Hindlimb muscle (tissue), 1 donor: Measurements from ENCODE around the gene HS6ST1. TPM values are rescaled to one million over a fixed set of nuclear protein-coding genes. Genes with fewer than 3 reads are reported as not detected.

ENCODE experiments used
- DNase-seq: peaks from one replicate; pipeline ENCODE4 v3.0.0-alpha.2; 2013
- polyA plus RNA-seq: library from polyadenylated mRNA; unstranded; fragments of 120-200 nt; gene quantifications from one replicate; pipeline ENCODE4 v1.2.1, GENCODE V29; 2013; ENCODE audit not compliant: insufficient read length

HS6ST1 gene
- polyA plus RNA-seq, 1 donor: 26.8 TPM

DNA sequence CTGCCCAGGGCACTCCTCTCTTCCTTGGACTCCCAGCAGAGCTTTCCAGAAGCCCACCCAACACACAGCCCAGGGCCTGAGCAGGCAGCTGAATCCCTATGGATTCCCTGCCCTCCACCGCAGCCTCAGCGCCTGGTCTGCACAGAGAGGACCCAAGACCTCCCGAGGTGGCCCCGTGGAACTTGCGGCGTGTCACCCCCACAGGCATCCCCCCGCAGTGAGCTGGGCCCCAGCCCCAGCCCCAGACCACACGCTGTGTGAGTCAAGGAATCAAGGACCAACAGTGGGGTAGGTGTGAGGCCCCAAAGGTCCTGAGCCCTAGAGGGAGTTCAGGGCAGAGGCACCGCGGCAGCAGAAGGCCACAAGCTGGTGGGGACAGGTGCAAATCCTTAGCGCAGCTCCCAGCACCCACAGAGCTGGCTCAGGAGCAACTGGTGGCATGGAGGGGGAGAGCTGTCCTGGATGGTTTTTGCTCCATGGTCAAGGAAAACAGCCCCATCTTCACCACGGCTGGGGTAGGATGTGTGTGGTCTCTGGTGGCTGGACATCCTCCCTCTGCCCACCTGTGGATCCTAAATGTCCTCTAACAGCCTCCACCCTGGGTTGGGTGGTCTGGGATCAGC, 8.5 kb downstream of the HS6ST1 start:
- DNase-seq: no peak

DNA sequence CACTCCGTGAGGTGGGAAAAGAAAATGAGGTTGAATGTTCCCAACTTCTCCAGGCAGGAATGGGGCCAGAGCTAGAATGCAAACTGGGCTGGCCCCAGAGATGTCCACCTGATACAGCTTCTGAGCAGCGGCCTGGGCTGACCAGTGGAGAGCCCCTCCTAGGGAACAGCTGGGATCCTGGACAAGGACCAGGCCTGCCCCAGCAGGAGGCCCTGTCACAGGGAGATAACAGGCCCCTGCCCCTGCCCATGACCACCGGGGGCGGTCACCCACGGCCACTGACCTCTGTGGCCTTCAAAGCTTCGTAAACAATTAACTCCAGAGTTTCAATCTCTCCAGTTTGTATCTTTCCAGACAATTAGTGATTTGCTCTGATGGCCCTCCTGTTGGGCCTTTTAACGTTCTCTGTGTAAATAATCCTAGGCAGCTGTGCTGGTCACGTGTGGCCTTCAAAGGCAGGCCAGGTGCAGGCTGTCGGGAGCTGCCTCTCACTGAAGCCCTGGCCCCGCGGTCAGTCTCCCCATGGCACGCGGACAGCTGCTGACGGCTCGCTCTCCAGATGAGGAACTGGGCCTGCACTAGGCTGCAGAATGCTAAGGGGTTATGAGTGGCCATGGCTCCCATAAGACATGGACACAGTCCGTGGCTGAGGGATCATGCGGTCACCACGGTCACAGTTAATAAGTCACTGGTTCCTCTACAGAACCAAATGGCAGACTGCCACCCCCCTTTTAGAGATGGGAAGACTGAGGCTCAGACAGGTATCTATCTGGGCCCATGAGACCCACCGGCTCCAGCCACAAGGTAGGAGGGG, 9.2 kb downstream of the HS6ST1 start:
- DNase-seq: peak; percentile 57

DNA sequence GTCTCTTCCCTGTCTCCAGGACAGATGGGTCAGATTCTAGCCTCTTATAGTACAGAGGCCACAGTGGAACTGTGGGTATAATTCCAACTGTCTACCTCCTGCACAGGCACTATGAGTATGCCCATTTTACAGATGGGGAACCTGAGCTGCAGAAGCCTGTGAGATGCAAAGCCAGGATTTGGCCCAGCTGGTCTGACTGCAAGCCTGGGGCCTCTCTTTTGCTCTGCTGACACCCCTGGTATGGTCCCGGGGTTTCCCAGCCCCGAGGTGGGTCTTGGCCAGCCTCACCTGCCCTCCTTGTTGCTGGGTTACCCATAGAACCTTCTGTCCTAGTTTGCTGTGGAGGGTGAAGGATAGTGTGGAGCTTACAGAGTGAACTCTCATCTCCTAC, 9.8 kb downstream of the HS6ST1 start:
- no peak for DNase-seq

DNA sequence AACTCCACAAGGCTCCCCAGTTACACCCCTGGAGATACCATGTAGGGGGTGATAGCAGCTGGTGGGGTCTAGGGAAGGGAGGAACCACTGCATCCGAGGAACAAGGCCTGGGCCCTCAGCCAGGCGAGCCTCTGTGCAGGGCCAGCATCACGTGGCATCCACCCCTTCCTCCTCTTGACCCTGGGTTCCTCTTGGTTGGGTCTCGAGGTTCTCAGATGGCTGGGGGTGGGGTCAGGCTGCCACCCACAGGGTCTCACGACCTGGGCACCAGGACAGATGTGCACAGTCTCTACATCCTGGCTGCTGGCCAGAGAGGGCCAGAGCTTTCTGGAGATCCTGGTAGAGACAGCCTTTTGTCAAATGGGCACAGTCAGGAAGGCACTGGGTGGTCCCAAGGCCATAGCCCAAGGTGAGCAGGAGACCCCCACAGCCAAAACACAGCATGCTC, 10.4 kb downstream of the HS6ST1 start:
- no peak for DNase-seq

DNA sequence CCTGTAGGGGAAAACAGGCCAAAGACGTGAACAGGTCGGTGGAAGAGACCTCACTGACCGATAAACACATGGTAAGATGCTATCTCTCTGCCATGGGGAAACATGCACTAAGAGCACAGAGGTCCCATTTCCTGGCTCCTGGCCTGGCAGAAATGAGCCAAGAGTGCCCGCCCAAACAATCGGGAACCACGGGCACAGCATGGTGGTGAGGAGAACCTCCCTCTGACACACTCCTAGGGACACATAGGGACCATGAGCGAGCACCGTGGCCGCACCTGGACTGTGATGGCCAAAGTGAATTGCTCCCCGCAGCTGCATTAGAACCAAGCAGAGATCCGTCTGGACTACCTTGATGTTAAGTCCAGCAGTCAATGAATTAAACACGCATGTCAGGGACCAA, 11.1 kb downstream of the HS6ST1 start:
- DNase-seq: no peak

DNA sequence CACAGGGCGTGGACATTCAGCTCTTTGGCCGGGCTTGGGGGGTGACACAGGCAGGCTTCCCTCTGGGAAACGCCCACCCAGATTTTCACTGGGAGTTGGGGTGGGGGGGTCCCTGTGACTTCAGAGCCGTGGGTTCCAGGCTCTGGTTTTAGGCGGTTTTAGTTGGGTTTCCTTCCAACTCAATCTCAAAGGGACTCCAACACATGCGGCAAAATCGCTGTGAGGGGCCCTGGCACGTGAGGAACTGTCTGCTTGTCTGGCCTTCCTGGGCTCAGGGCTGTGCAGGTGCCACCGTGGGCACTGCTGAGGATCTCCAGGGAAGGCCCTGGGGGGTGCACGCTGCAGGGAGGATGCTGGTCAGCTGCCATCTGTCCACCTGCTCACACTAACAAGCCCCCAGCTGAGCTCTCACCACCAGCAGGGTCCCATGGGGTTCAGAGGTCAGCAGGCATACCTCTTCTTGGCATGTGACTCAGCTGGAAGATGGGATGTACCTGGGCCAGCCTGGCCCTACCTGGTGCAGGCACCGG, 11.7 kb downstream of the HS6ST1 start:
- DNase-seq: no peak

DNA sequence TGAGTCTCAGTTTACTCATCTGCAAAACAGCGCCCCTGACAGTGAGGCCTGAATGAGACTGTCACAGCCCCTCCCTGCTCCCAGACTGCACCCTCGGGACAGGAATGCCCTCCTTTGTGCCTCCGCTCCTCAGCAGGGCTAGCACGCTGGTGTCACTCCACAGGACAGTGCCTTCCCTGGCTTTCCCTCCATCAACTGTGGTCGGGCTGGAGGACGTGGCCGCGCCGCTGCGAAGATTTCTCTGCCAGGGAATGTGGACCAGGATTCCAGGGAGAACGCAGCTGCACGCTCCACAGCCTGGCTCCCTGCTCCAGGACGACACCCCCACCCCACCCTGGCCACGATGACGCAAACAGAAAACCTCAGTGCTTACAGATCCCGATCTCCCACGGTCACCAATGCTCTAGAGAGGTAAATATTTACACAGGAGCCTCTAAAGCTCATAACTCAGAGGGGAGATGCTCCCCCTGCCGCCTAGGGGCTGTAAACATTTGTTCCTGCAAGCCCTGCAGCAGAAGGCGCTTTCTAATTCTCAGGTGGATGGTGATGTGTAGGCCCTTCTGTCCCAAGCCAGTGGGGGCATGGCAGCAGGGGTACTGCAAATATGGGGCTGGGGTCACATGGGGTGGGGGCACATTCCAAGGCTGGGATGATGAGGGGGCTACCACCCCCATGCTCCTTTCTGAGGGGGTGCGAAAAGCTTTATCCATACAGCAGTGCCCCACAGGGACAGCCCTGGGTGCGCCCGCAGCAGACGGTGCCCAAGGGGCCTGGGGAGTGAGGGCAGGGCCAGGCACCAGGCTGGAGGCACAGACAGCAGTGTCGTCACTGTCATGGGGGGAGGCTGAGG, 12.4 kb downstream of the HS6ST1 start:
- DNase-seq: peak; percentile 83

DNA sequence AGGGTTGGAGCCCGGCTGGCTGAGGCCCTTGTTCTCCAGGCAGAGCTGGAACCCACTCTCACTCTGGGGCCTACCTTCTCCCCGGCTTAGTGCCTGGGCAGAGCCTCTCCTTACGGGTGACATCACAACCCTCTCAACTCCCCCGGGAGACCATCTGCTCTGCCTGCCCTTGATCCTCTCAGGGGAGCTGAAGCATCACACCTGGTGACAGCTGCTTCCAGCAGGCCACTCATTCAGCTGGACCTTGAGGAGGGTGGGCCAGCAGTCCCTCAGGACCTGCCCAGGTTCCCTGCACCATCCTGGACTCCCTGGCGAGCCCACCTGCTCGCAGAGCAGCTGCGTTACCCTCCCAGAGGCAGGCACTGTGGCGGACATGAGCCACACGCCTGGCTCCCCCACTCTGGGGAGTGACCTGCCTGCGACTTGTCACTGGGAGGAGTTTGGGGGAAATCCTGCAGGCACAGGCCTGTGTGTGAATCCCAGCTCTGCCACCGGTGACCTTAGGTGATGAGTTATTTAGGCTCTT, 13.1 kb downstream of the HS6ST1 start:
- DNase-seq: no peak

DNA sequence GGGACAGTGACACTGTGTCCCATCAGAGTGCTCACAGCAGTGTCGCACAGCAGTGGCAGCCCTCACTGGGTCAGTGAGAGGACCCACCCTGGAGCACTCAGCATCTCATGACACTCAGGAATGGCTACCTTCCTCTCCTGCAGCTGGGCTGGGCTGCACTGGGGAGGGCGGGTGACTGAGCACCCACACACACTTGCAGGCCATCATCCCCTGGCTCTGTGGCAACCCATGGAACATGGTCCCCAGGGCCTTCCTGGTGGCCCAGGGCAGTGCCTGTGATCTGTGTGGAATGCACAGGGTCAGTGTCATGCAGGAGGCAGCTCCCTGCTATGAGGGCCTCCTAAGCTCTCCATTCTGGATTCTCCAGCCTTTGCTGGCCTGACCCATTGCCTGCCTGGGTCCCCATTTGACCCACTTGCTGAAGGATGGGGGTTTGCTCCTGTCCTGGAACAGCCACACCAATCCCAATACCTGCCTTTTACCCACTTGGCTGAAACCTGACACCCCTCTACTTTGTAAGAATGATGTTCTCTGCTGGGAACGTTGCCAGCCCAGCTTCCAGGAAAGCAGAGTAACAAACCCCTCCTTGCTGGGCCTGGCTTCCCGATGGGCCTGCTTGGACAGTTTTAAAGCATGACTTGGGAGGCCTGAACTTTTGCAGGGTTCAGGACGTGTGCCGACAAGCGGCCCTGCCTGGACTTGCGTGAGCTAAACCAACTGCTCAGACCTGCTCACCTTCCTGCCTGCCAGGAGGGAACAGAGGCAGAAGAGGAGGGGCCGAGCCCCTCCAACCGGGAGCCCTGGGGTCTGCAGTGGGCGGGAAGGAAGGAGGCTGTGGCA, 13.7 kb downstream of the HS6ST1 start:
- peak; percentile 81 for DNase-seq

DNA sequence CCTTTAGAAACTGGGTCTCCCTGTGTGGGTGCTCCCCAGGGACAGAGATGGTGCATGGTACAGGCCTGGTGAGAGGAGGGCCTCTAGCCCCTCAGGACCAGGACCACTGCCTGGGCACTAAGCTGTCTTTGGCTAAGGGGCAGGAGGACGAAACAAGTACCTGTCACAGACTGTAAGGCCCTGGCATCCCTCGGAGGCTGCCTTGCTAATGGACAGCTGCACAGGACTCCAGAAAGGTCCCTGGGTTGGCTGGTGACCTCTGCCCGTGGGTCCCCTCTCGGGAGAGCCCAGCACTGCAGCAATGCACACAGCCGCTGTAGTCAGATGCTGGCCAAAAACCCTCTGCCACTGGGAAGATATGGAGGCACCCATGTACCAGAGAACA, 14.3 kb downstream of the HS6ST1 start:
- DNase-seq: no peak

DNA sequence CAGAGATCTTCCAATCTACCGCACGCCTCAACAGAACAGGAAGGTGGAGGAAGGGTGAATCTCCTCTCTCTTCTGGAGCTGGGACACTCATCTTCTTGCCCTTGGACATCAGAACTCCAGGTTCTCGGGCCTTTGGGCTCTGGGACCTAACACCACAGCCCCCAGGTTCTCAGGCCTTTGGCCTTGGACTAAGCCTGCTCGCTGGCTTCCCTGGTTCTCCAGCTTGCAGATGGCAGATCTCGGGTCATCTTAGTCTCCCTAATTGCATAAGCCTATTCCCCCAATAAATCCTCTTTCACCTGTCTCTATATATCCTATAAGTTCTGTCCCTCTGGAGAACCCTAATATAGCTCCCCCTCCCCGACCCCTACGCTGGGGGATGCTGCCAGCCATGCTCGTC, 14.8 kb downstream of the HS6ST1 start:
- DNase-seq: no peak

DNA sequence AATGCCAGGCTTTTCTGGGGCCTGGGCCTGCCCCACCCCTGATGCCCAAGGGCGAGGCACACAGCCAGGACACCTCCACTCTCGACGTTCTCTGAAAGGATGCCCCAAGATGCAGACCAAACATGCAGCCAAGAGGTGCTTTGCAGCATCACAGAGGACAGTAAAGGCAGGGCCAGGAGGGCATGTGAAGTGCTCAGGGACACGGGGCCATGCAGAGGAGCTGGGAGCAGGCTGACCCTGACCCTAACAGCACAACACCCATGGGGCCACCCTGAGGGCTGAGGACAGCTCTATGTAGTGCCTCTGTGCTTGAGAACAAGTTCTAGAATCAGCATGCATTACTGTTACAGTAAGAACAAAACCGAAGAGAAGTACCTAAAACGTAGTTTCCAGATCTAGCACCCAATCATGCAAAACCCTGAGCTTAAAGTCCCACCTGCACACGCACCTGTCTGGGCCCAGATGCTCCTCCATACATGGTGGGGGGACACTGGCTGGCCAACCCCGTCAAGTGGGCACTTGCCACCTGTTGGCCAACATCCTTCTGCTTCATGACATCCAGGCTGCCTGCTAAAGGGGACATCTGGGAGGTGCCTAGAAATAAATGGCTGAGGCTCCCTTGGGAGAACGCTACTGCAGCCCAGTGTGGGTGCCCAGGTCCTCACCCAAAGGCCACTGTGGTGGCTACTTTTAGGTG, 15.4 kb downstream of the HS6ST1 start:
- no peak for DNase-seq

DNA sequence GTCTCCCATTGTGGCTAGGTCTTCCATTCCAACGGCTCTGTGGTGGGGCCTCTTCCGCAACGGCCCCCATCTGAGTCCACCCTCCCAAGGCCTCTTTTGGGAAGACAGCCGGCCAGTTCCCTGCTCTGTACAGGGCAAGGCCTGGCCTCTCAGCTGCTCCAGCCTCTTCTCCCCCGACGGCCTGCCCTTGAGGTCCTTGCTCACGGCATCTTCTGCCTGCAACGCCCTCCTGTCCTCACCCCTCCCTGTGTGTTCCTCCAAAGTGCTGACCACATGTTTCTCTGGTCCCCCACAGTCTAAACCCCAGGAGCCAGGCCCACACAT, 16.0 kb downstream of the HS6ST1 start:
- no peak for DNase-seq

DNA sequence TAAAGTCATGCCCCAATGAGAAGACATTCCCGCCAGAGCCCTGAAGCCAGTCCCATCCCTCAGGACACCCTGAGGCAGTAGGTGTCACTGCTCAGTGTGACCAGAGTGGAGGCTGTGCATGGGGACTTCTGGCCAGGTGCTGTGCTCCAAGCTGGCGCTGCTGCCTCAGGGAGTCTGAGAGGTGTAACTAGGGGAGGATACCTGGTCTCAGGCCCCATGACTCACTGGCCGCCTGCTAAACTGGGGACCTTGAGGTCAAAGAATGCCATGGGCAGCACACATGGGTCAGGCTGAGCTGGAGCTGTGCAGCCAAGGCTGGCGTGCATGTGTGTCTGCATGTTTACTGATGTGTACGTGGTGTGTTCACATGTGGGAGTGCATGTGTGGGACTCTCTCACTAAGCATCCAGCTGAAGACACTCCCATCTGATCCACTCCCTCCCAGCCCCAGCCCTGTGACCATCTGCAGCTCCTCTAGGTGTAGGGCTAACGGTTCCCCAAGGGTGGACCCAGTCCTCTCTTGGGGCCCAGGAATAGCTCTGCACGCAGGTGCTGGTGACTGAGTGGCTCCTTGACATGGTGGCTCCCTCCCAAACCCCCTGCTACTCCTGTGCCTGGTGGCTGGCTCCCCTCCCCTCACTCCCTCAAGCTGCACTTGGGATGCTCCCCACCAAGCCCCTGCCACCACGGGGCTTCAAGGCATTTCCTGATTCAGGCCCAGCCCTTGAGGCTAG, 16.5 kb downstream of the HS6ST1 start:
- DNase-seq: no peak

DNA sequence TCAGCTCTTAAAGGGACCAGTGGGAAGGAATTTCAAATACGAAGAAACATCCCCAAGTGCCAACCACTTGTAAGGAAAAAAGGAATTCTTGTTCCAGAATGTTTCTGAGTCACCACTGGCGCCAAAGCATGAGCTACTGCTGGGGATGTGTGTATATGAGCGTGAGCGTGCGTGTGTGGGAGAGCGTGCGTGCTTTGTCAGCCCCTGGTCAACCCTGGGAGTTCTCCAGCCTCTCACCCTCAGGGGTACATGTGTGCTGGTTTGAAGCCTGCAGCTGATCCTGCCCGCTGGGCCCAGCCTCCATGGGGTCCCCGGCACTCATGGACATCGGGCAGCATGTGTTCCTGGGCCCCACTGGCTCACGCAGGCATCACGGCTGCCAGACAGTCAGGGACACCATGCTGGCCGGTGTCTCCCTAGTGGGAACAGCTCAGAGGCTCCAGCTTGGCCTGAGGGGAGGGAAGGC, 17.1 kb downstream of the HS6ST1 start:
- peak; percentile 61 for DNase-seq

DNA sequence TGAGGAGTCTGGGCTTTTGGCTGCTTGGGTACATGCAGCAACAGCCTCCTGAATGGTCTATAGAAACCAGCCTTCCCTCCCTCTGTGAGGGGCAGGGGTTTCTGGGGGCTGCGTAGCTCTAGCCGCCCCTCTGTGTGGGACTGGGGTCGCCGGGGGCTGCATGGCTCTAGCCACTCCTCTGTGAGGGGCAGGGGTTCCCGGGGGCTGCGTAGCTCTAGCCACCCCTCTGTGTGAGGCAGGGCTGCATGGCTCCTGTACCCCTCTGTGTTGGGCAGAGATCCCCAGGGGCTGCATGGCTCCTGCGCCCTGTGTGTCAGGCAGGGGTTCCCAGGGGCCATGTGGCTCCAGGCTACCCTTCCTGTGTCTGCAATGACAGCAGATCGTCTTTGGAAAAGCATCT, 17.6 kb downstream of the HS6ST1 start:
- DNase-seq: no peak

DNA sequence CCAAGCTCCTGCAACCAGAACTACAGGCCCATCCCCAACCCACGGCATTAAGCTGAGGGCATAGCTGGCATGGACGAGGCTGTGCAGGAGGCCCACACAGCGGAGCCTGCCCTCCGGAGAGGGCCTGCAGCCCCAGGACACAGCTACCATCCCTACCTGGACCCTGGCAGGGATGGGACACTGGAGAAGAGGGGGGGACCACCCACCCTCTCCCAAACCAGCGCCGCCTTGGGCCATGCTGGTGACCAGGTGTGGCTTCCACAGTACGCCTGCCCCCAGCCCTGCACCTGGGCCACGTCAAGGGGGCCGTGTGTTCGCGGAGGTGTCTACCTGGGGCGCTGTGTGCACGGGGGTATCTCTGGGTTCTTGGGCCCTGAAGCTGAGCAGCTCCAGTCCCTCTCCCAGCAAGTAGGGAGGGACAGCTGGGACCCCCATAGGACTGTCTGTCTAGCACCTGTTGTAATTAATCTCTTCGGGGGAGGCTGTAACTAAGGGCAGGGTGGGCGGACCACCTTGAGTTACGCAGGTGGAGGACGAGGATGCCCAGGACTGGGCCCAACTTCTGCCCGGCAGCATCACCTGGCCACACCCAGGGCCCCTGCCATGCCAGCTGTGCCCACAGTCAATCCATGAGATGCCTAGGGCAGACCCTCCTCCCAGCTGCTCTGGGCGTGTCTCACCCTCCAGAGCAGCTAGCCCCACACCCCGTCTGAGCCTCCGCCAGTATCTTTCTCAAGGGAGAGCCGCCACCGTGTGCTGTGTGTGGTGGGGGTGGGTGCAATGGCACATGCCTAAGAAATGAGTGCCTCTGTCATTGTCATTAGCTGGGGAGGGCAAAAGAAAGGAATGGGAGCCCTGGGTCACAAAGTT, 18.3 kb downstream of the HS6ST1 start:
- DNase-seq: no peak

DNA sequence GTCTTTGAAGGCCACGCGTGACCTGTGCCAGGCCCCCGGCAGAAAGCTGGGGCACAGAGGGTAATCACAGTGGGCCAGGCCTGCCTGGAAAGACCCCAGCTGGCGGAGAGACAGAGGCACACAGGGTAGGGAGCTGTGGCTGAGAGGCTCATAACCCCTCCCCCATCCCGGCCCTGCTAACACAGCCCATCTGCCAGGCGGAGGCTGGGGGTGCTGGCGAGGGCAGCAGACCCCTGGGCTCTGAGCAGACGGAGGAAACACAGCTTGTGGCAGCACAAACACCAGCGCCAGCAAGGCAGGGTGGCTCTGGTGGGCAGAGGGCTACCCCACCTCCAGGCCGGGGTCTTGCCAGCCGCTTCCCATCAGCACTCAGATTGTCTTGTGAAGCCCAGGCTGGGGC, 19.0 kb downstream of the HS6ST1 start:
- no peak for DNase-seq

DNA sequence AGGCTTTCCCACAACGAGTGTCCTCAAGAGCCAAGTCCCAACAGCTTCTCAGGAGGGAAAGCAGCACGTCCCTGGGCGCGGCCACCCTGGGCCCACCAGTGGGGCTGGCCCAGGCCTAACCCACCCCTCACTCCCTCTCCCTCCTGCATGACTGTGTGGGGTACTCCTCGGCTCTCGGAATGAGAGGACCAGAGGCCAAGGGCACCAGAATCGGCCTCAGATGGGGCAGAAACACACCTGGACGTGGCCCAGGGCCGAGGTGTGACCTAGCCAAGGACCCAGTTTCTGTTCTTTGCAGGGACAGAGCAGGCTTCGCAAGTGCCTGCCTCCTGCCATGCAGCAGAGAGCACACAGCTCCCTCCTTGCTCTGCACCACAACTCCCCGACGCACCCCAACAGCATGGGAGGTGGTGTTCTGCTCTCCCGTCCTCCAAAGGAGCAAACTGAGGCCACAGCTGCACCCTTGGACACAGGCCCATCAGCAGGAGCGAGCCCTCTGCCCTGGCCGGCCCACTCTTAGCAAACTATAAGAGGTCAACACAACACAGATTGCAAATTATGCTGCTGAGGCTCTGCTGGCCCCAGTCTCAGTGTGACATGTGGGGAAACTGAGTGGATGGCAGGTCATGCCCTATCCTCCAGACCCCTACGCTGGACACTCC, 19.7 kb downstream of the HS6ST1 start:
- no peak for DNase-seq
